Duodenal mucosa (tissue), 2 donors: ENCODE data around the gene FIP1L1.

Experiments used
- H3K27ac ChIP-seq: one replicate; pipeline ENCODE4 v1.7.0; 2013; ENCODE audit warnings: low read depth, low read length
- H3K27me3 ChIP-seq, 2 donors: one replicate each; pipeline ENCODE4 v1.7.0; 2013; ENCODE audit warnings: low read length in 2 of 2, control low read depth in 1 of 2; ENCODE audit not compliant: insufficient read depth in 2 of 2, control insufficient read depth in 1 of 2
- H3K36me3 ChIP-seq, 2 donors: one replicate each; pipeline ENCODE4 v1.7.0; 2013; ENCODE audit warnings: low read length in 2 of 2, control low read depth in 1 of 2; ENCODE audit not compliant: insufficient read depth in 2 of 2, control insufficient read depth in 1 of 2
- H3K4me1 ChIP-seq, 2 donors: one replicate each; pipeline ENCODE4 v1.7.0; 2013; ENCODE audit warnings: low read length in 2 of 2, control low read depth in 1 of 2; ENCODE audit not compliant: insufficient read depth in 2 of 2, control insufficient read depth in 1 of 2
- H3K4me3 ChIP-seq, 2 donors: one replicate each; pipeline ENCODE4 v1.7.0; 2013; ENCODE audit warnings: low read length in 2 of 2, low read depth in 1 of 2
- H3K9ac ChIP-seq, 2 donors: one replicate each; pipeline ENCODE4 v1.7.0; 2013; ENCODE audit warnings: low read length in 2 of 2, low read depth in 1 of 2
- H3K9me3 ChIP-seq, 2 donors: one replicate each; pipeline ENCODE4 v1.7.0; 2013; ENCODE audit warnings: low read length in 2 of 2, control low read depth in 1 of 2; ENCODE audit not compliant: control insufficient read depth in 1 of 2

FIP1L1 gene

GRCh38 chr4:53497487-53498244 is 120.2 kb downstream of the FIP1L1 start:
- Histone ChIP-seq H3K4me1 (no peaks in the 10 kb centered on the region), H3K4me3 (no peak overlapping the region), H3K9me3 (no peaks in the 10 kb centered on the region), H3K27me3 (no peaks in the 10 kb centered on the region), H3K9ac (no peak overlapping the region), H3K36me3 (peaks cover 0 to 38% of the 10 kb centered on the region in 2 donors), H3K27ac (no peak overlapping the region)

GRCh38 chr4:53498706-53499105 is 121.3 kb downstream of the FIP1L1 start:
- H3K36me3 ChIP-seq: peaks cover 0 to 33% of the 10 kb centered on the region in 2 donors
- H3K4me3 ChIP-seq: no peak overlapping the region
- H3K27me3 ChIP-seq: no peaks in the 10 kb centered on the region
- no peaks in the 10 kb centered on the region for H3K9me3 ChIP-seq
- H3K9ac ChIP-seq: no peak overlapping the region
- no peak overlapping the region for H3K27ac ChIP-seq
- H3K4me1 ChIP-seq: no peaks in the 10 kb centered on the region

GRCh38 chr4:53499791-53500190 is 122.3 kb downstream of the FIP1L1 start:
- no peaks in the 10 kb centered on the region for H3K27me3 ChIP-seq
- no peak overlapping the region for H3K4me3 ChIP-seq
- no peak overlapping the region for H3K9ac ChIP-seq
- no peaks in the 10 kb centered on the region for H3K9me3 ChIP-seq
- no peak overlapping the region for H3K27ac ChIP-seq
- H3K4me1 ChIP-seq: no peaks in the 10 kb centered on the region
- peaks cover 0 to 26% of the 10 kb centered on the region in 2 donors for H3K36me3 ChIP-seq

GRCh38 chr4:53500546-53500945 is 123.1 kb downstream of the FIP1L1 start:
- no peak overlapping the region for H3K4me3 ChIP-seq
- no peaks in the 10 kb centered on the region for H3K9me3 ChIP-seq

GRCh38 chr4:53501561-53501960 is 124.1 kb downstream of the FIP1L1 start:
- Histone ChIP-seq H3K4me3 (no peak overlapping the region), H3K27me3 (no peaks in the 10 kb centered on the region), H3K27ac (no peak overlapping the region), H3K4me1 (no peaks in the 10 kb centered on the region), H3K9ac (no peak overlapping the region), H3K9me3 (no peaks in the 10 kb centered on the region), H3K36me3 (peaks cover 8 to 20% of the 10 kb centered on the region in 2 donors)

More at GRCh38 chr4:53500546-53500945, 123.1 kb downstream of the FIP1L1 start:
- Histone ChIP-seq H3K36me3 (peaks cover 2 to 27% of the 10 kb centered on the region in 2 donors), H3K4me1 (no peaks in the 10 kb centered on the region), H3K9ac (no peak overlapping the region), H3K27me3 (no peaks in the 10 kb centered on the region), H3K27ac (no peak overlapping the region)

- no peak overlapping the region for H3K4me3 ChIP-seq
- no peaks in the 10 kb centered on the region for H3K27me3 ChIP-seq
- H3K27ac ChIP-seq: no peak overlapping the region
- no peaks in the 10 kb centered on the region for H3K4me1 ChIP-seq
- H3K36me3 ChIP-seq: peaks cover 8 to 20% of the 10 kb centered on the region in 2 donors
- H3K9ac ChIP-seq: no peak overlapping the region
- no peaks in the 10 kb centered on the region for H3K9me3 ChIP-seq
These were observed 124.7 kb downstream of the FIP1L1 start for GRCh38 chr4:53502094-53502493.

- H3K27me3 ChIP-seq: no peaks in the 10 kb centered on the region
- H3K36me3 ChIP-seq: peaks cover 8 to 17% of the 10 kb centered on the region in 2 donors
- no peak overlapping the region for H3K27ac ChIP-seq
- no peak overlapping the region for H3K9ac ChIP-seq
- no peaks in the 10 kb centered on the region for H3K9me3 ChIP-seq
- H3K4me1 ChIP-seq: no peaks in the 10 kb centered on the region
- no peak overlapping the region for H3K4me3 ChIP-seq
These were observed 128.5 kb downstream of the FIP1L1 start for GRCh38 chr4:53505947-53506346.

GRCh38 chr4:53507058-53507457 is 129.6 kb downstream of the FIP1L1 start:
- no peak overlapping the region for H3K9ac ChIP-seq
- peaks cover 8 to 11% of the 10 kb centered on the region in 2 donors for H3K36me3 ChIP-seq
- no peaks in the 10 kb centered on the region for H3K27me3 ChIP-seq
- H3K27ac ChIP-seq: no peak overlapping the region
- no peaks in the 10 kb centered on the region for H3K9me3 ChIP-seq
- no peak overlapping the region for H3K4me3 ChIP-seq
- H3K4me1 ChIP-seq: no peaks in the 10 kb centered on the region

GRCh38 chr4:53507671-53508286 is 130.3 kb downstream of the FIP1L1 start:
- Histone ChIP-seq H3K4me1 (no peaks in the 10 kb centered on the region), H3K9me3 (no peaks in the 10 kb centered on the region), H3K9ac (no peak overlapping the region), H3K27me3 (no peaks in the 10 kb centered on the region), H3K27ac (no peak overlapping the region), H3K4me3 (peak overlapping the region in 1 of 2 donors; percentile 9), H3K36me3 (peaks cover 8 to 11% of the 10 kb centered on the region in 2 donors)

GRCh38 chr4:53508446-53508845 is 131.0 kb downstream of the FIP1L1 start:
- Histone ChIP-seq H3K9me3 (no peaks in the 10 kb centered on the region), H3K4me1 (no peaks in the 10 kb centered on the region), H3K27ac (no peak overlapping the region), H3K27me3 (no peaks in the 10 kb centered on the region), H3K9ac (no peak overlapping the region), H3K36me3 (peaks cover 8 to 11% of the 10 kb centered on the region in 2 donors), H3K4me3 (no peak overlapping the region)
